Left ventricle myocardium superior (tissue), 1 donor: Measurements from ENCODE around the gene PDE4DIP. TPM values are rescaled to one million over a fixed set of nuclear protein-coding genes. Genes with fewer than 3 reads are reported as not detected.
"Not testable (repeated sequence)": the region's sequence is repeated elsewhere in the genome, so short reads cannot be mapped to it uniquely, and the experiment has no call there.

ENCODE experiments used
- ATAC-seq: fragments of 200-7000 bp; cut with Tn5 transposase; one replicate; pipeline ENCODE4 v1.9.1; 2020; ENCODE audit warnings: mild to moderate bottlenecking, moderate library complexity
- DNase-seq: peaks from one replicate; pipeline ENCODE4 v3.0.0-alpha.2; 2020
- intact Hi-C: fragments of 100-400 bp; cut with micrococcal nuclease; formaldehyde crosslinking; loops from one replicate; pipeline ENCODE4 v1.11.0; 2022
- total RNA-seq: library from RNA; stranded (reverse); fragmentation: NEBNext Ultra II Directional; extraction: Animal tissue kit (Norgen Biotek cat#: 25700); gene quantifications from one replicate; pipeline ENCODE4 v1.2.1, GENCODE V29; 2021
- donor health status: DM: no; HTN: yes; CAD: no; lungs with severe emphysema.

PDE4DIP gene
- total RNA-seq, 1 donor from 2014 or later = 1,838 TPM

DNA sequence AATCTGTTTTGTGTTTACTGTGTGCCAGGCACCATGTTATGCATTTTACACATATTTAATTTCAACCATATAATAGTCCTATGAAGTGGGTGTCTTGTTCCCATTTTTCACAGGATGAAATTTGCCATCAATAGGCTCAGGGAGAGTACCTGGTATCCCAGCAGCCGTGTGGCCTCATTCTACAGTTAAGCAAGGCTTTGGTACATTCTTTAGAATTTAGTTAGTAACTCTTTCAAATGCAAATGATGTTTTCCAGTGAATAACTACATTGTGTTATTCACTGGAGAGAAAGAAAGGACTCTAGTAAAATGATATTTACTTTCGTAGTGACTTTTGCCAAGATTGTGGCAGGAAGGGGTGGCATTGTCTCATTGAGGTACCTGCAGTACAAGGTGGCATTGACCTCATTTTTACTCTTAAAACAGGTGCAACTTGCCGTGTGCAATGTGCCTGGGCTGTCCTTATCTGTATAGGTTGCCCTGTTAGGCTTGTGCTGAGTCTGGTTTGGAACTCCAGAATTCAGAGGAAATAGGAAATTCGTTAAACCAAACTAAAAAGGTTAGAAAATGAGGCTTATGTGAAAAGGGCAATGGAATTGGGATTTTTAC lies 65.1 kb downstream of the PDE4DIP start:
- DNase-seq, ATAC-seq, intact Hi-C loops: not testable (repeated sequence)

GRCh38 chr1:148911303-148911928 lies 67.2 kb downstream of the PDE4DIP start:
- peak; percentile 9 for ATAC-seq

DNA sequence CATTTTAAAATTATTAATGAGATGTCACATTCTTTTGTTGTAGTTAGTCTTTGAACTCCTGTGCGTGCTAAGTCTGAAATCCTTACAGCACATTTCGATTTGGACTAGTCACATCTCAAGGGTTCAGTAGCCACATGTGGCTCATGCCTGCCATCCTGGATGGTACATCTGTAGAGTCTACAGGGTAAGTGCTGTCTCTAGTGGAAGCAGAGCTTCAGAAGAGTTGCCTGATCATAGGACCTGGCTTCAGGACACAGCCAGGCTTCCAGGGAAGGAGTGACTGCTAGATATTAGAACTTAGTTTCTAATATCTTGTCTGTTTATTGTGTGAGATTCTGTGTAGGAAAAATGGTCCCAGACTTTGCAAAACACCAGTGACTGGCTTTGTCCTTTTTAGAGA lies 72.0 kb downstream of the PDE4DIP start:
- DNase-seq, intact Hi-C loops: not testable (repeated sequence)
- peak; percentile 49 for ATAC-seq

More at GRCh38 chr1:148911303-148911928, 67.2 kb downstream of the PDE4DIP start:
- DNase-seq, intact Hi-C loops: not testable (repeated sequence)

GRCh38 chr1:148916695-148917348 lies 72.6 kb downstream of the PDE4DIP start:
- DNase-seq = peak; percentile 24
- intact Hi-C loops = not testable (repeated sequence)
- ATAC-seq = peak; percentile 88

- DNase-seq, intact Hi-C loops: not testable (repeated sequence)
- peak; percentile 55 for ATAC-seq
These were observed 74.7 kb downstream of the PDE4DIP start for GRCh38 chr1:148918836-148919447.

DNA sequence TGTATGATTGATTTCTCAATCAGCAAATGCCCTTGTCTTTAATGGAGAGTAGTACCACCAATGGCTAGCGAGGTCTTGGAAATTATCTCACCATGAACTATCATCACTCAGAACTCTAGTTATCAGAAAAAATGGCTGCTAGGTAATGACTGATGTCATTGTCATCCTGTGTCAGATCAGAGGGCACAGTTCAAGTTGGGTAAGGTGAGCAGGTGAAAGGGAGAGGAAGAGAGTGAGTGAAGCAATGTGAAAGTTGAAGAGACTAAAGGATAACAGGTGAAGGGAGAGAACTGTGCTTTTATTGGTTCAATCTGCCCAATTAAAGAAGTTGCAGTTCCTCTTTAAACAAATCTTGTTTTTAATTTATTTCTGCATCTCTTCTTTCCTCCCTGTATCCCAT lies 76.8 kb downstream of the PDE4DIP start:
- intact Hi-C loops, ATAC-seq, DNase-seq: not testable (repeated sequence)

DNA sequence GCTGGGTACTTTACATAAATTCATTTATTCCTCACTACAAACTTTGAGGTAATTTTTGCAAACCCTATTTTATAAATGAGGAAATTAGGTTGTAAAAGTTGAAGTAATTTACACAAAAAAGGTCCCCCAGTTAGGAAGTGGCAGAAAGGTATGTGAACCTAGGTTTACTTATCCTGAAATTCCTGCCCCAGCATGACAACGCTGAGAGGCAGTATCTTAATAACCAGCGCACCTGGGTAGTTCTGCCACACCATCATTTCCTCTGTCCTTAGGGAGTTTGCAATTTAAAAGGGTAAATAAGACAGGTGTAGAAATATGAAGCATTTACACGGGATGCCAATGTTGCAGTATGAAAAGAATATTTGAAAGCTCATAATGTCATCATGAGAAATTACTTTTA lies 79.6 kb downstream of the PDE4DIP start:
- ATAC-seq, DNase-seq, intact Hi-C loops: not testable (repeated sequence)

GRCh38 chr1:148927645-148928044 lies 83.4 kb downstream of the PDE4DIP start:
- DNase-seq, intact Hi-C loops, ATAC-seq: not testable (repeated sequence)

DNA sequence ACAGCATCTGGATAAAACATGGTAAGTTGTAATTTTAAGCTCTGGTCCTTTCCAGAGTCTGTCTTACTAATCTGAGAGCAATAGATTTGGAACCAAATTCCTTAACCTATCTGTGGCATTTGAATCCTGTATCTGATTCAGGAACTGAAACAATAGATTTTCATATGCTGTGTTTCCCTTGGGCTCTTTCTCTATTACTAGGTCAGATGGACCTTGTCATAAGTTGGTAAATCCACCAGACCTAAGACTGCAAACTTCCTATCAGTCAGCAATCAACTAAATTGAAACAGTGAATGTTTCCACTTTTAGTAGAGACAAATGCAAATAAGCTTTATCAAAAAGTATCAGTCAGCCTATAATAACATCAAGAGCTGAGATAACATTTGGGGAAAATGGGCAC lies 85.0 kb downstream of the PDE4DIP start:
- intact Hi-C loops, ATAC-seq, DNase-seq: not testable (repeated sequence)

- DNase-seq, ATAC-seq, intact Hi-C loops: not testable (repeated sequence)
These were observed 91.3 kb downstream of the PDE4DIP start for GRCh38 chr1:148935381-148936002.

- ATAC-seq, intact Hi-C loops: not testable (repeated sequence)
These were observed 98.7 kb downstream of the PDE4DIP start for GRCh38 chr1:148942906-148943305.

DNA sequence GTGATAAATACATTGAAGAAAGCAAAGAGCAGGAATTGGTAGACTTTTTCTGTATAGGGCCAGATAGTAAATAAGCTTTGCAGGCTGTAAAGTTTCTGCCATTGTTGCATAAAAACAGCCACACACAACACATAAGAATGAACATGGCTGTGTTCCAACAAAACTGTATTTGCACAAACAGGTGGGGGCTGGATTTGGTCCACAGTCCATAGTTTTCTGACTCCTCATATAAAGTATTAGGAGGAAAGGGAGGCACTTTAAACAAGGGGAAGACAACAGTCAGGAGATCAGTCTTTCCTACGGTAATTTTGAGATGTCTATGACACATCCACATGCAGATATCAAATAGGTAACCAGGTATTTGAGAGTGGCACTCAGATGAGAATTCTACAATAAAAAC lies 100.9 kb downstream of the PDE4DIP start:
- intact Hi-C loops, ATAC-seq, DNase-seq: not testable (repeated sequence)

More at GRCh38 chr1:148942906-148943305, 98.7 kb downstream of the PDE4DIP start:
- DNase-seq = not testable (repeated sequence)

DNA sequence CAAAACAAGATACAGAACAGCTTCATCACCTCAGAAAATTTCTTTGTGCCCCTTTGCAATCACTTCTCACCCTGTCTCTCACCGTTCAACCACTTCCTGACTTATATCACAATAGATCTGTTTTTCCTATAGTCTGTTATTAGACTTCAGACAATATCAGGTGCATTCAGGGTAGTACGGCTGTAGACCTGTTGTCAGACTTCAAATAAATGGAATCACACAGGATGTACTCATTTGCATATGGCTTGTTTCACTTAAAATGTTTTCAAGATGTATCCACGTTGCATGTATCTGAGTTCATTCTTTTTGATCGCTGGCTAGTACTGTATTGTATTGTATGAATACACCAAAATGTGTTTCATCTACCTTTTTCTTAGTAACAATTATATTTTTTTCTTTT lies 104.5 kb downstream of the PDE4DIP start:
- DNase-seq, intact Hi-C loops, ATAC-seq: not testable (repeated sequence)

GRCh38 chr1:148951336-148952227 lies 107.4 kb downstream of the PDE4DIP start:
- peak; percentile 75 for DNase-seq
- intact Hi-C loops = not testable (repeated sequence)
- ATAC-seq = peak; percentile 84

DNA sequence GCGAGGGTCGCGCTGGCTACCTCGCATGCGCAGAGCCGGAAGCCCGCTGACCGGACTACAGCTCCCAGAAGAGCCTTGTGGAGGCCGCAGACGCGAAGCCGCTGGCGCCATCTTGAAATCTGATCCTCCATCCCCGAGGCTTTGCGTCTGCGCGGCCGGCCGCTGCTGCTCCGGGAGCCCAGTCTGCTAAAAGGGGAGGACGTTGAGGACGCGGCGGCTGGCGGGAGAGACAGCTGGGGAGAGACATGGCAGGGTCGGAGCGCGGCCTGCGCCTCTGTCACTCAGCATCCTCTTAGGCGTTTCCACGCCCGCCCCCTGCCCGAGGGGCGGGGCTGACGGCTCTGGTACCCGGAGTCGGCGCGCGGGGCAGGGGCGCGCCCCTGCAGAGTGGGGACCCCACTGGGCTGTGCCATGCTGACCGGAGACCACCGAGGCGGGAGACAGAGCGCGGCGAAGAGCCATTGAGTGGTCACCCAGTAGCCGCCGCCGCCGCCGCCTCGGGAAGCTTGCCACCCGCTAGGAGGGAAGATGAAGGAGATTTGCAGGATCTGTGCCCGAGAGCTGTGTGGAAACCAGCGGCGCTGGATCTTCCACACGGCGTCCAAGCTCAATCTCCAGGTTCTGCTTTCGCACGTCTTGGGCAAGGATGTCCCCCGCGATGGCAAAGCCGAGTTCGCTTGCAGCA lies 108.2 kb downstream of the PDE4DIP start:
- ATAC-seq = peak; percentile 94

GRCh38 chr1:148952938-148953616 lies 108.8 kb downstream of the PDE4DIP start:
- intact Hi-C loops = not testable (repeated sequence)
- DNase-seq (peak; percentile 32), ATAC-seq (peak; percentile 1)

More for the DNA sequence above, 108.2 kb downstream of the PDE4DIP start:
- peak; percentile 90 for DNase-seq
- intact Hi-C loops = not testable (repeated sequence)

- ATAC-seq, intact Hi-C loops, DNase-seq: not testable (repeated sequence)
These were observed 109.5 kb downstream of the PDE4DIP start for GRCh38 chr1:148953730-148954129.
